Astrocyte (in vitro differentiated cells and primary cell): ENCODE results near the gene GNAO1. TPM values are rescaled to one million over a fixed set of nuclear protein-coding genes. Genes with fewer than 3 reads are reported as not detected.

ENCODE experiments used
- DNase-seq: peaks from one replicate; pipeline ENCODE4 v3.0.0-alpha.2; 2010; ENCODE audit warnings: low read depth
- FAIRE-seq: peaks from 2 replicates; lab custom pipeline; 2011; peaks lifted over from hg19 to GRCh38; lab: Jason Lieb, UNC
- H2AFZ ChIP-seq: 2 replicates; pipeline ENCODE4 v1.6.0; 2012; ENCODE audit warnings: low read depth, low read length, inconsistent platforms
- H3K27ac ChIP-seq: 2 replicates; pipeline ENCODE4 v1.5.1; 2011; ENCODE audit warnings: low read depth, low read length, inconsistent platforms
- H3K27me3 ChIP-seq: 2 replicates; pipeline ENCODE4 v1.6.0; 2011; ENCODE audit warnings: low read length, inconsistent platforms; ENCODE audit not compliant: insufficient read depth
- H3K36me3 ChIP-seq: 2 replicates; pipeline ENCODE4 v1.5.1; 2011; ENCODE audit warnings: low read length, inconsistent platforms; ENCODE audit not compliant: insufficient read depth
- H3K4me1 ChIP-seq: 2 replicates; pipeline ENCODE4 v1.5.1; 2011; ENCODE audit warnings: low read length, inconsistent platforms; ENCODE audit not compliant: insufficient read depth
- H3K4me2 ChIP-seq: 2 replicates; pipeline ENCODE4 v1.6.0; 2012; ENCODE audit warnings: low read length, inconsistent platforms
- H3K4me3 ChIP-seq: 2 replicates; pipeline ENCODE4 v1.5.1; 2011; ENCODE audit warnings: low read depth, mild to moderate bottlenecking, low read length, inconsistent platforms; ENCODE audit not compliant: insufficient read depth
- H3K79me2 ChIP-seq: 2 replicates; pipeline ENCODE4 v1.6.0; 2012; ENCODE audit warnings: mild to moderate bottlenecking, low read length, inconsistent platforms; ENCODE audit not compliant: insufficient read depth
- H3K9ac ChIP-seq: 2 replicates; pipeline ENCODE4 v1.6.0; 2012; ENCODE audit warnings: mild to moderate bottlenecking, low read length, inconsistent platforms
- H3K9me3 ChIP-seq: 2 replicates; pipeline ENCODE4 v1.5.1; 2012; ENCODE audit warnings: low read depth, mild to moderate bottlenecking, low read length, inconsistent platforms; ENCODE audit not compliant: insufficient read depth
- H4K20me1 ChIP-seq: 2 replicates; pipeline ENCODE4 v1.6.0; 2012; ENCODE audit warnings: low read length, inconsistent platforms; ENCODE audit not compliant: insufficient read depth
- H3K27ac Mint-ChIP-seq: one replicate; pipeline ENCODE4 v1.8.0; 2021; ENCODE audit warnings: mild to moderate bottlenecking, mixed read lengths; ENCODE audit not compliant: unreplicated experiment
- H3K27me3 Mint-ChIP-seq: one replicate; pipeline ENCODE4 v1.8.0; 2021; ENCODE audit warnings: low read depth, mixed read lengths; ENCODE audit not compliant: unreplicated experiment
- H3K36me3 Mint-ChIP-seq: one replicate; pipeline ENCODE4 v1.8.0; 2021; ENCODE audit warnings: low read depth, mixed read lengths; ENCODE audit not compliant: unreplicated experiment
- H3K4me1 Mint-ChIP-seq: one replicate; pipeline ENCODE4 v1.8.0; 2021; ENCODE audit warnings: low read depth, mixed read lengths; ENCODE audit not compliant: unreplicated experiment
- H3K4me3 Mint-ChIP-seq: one replicate; pipeline ENCODE4 v1.8.0; 2021; ENCODE audit warnings: mild to moderate bottlenecking, moderate library complexity, mixed read lengths; ENCODE audit not compliant: unreplicated experiment
- H3K9me3 Mint-ChIP-seq: one replicate; pipeline ENCODE4 v1.8.0; 2021; ENCODE audit warnings: mild to moderate bottlenecking, mixed read lengths; ENCODE audit not compliant: unreplicated experiment
- CTCF ChIP-seq: IDR thresholded peaks from 2 replicates; pipeline ENCODE4 v1.5.1; 2011; ENCODE audit warnings: low read depth, mild to moderate bottlenecking, inconsistent platforms, low read length, moderate library complexity; ENCODE audit not compliant: insufficient read depth
- EZH2 ChIP-seq: IDR thresholded peaks from 2 replicates; pipeline ENCODE4 v1.6.1; 2012; ENCODE audit warnings: mild to moderate bottlenecking, low read length, inconsistent platforms; ENCODE audit not compliant: insufficient read depth
- total RNA-seq: library from RNA; stranded (reverse); gene quantifications from 2 replicates; pipeline ENCODE4 v1.2.1, GENCODE V29; 2021

Gene GNAO1
- total RNA-seq, 1 donor from 2014 or later, result 1.7 TPM

- no peak overlapping the region for H3K4me2 ChIP-seq
- no peaks in the 10 kb centered on the region for H3K27me3 ChIP-seq
- H4K20me1 ChIP-seq, result no peaks in the 10 kb centered on the region
- no peaks in the 10 kb centered on the region for H3K79me2 ChIP-seq
- no peak overlapping the region for H3K27ac Mint-ChIP-seq
- no peaks in the 10 kb centered on the region for H3K36me3 ChIP-seq
- H3K36me3 Mint-ChIP-seq, result no peaks in the 10 kb centered on the region
- no peaks in the 10 kb centered on the region for H3K4me1 Mint-ChIP-seq
- H3K9me3 Mint-ChIP-seq, result no peaks in the 10 kb centered on the region
- no peak overlapping the region for H3K4me3 ChIP-seq
- no peaks in the 10 kb centered on the region for H3K9me3 ChIP-seq
- no peak overlapping the region for H2AFZ ChIP-seq
- TF ChIP-seq CTCF (no peak), EZH2 (no peak)
- no peaks in the 10 kb centered on the region for H3K4me1 ChIP-seq
- no peak overlapping the region for H3K9ac ChIP-seq
- no peak overlapping the region for H3K27ac ChIP-seq
- DNase-seq, result no peak
- peaks cover 2% of the 10 kb centered on the region for H3K27me3 Mint-ChIP-seq
- H3K4me3 Mint-ChIP-seq, result no peak overlapping the region
- FAIRE-seq, result no peak
These were observed 27.4 kb upstream of the GNAO1 start for GRCh38 chr16:56163938-56164337.

GRCh38 chr16:56164636-56165035 is 26.7 kb upstream of the GNAO1 start:
- Histone ChIP-seq H3K79me2 (no peaks in the 10 kb centered on the region), H4K20me1 (no peaks in the 10 kb centered on the region), H3K4me3 (no peak overlapping the region), H3K9ac (no peak overlapping the region), H2AFZ (no peak overlapping the region), H3K4me2 (no peak overlapping the region), H3K9me3 (no peaks in the 10 kb centered on the region), H3K27ac (no peak overlapping the region), H3K4me1 (no peaks in the 10 kb centered on the region), H3K27me3 (no peaks in the 10 kb centered on the region), H3K36me3 (no peaks in the 10 kb centered on the region)
- DNase-seq, result no peak
- Mint-ChIP-seq H3K36me3 (no peaks in the 10 kb centered on the region), H3K27me3 (peaks cover 2% of the 10 kb centered on the region), H3K4me1 (no peaks in the 10 kb centered on the region), H3K4me3 (no peak overlapping the region), H3K27ac (no peak overlapping the region), H3K9me3 (no peaks in the 10 kb centered on the region)
- TF ChIP-seq EZH2 (no peak), CTCF (no peak)
- FAIRE-seq, result no peak

GRCh38 chr16:56174411-56174810 is 16.9 kb upstream of the GNAO1 start:
- FAIRE-seq, result no peak
- Mint-ChIP-seq H3K9me3 (peaks cover 7% of the 10 kb centered on the region), H3K27ac (no peak overlapping the region)

More at GRCh38 chr16:56174411-56174810, 16.9 kb upstream of the GNAO1 start:
- no peaks in the 10 kb centered on the region for H3K27me3 ChIP-seq
- H4K20me1 ChIP-seq, result no peaks in the 10 kb centered on the region
- no peaks in the 10 kb centered on the region for H3K4me1 ChIP-seq
- no peaks in the 10 kb centered on the region for H3K36me3 ChIP-seq
- H2AFZ ChIP-seq, result no peak overlapping the region
- H3K79me2 ChIP-seq, result no peaks in the 10 kb centered on the region
- H3K4me3 ChIP-seq, result no peak overlapping the region
- H3K27ac ChIP-seq, result no peak overlapping the region
- no peak overlapping the region for H3K4me3 Mint-ChIP-seq
- H3K36me3 Mint-ChIP-seq, result no peaks in the 10 kb centered on the region
- no peaks in the 10 kb centered on the region for H3K4me1 Mint-ChIP-seq
- no peaks in the 10 kb centered on the region for H3K27me3 Mint-ChIP-seq
- DNase-seq, result no peak
- H3K9me3 ChIP-seq, result no peaks in the 10 kb centered on the region
- H3K4me2 ChIP-seq, result no peak overlapping the region
- TF ChIP-seq EZH2 (no peak), CTCF (no peak)
- no peak overlapping the region for H3K9ac ChIP-seq
